K562 (cell line): ENCODE data around the gene ARHGEF33. TPM values are rescaled to one million over a fixed set of nuclear protein-coding genes. Genes with fewer than 3 reads are reported as not detected.
A peak's percentile ranks its signal among the peaks of the same experiment; 100 is the strongest.

ENCODE experiments used
- ATAC-seq: fragments of 200-7000 bp; cut with Tn5 transposase; 3 replicates; pipeline ENCODE4 v1.9.1; 2020; ENCODE audit warnings: moderate library complexity
- BruUV-seq: library from RNA; stranded (reverse); fragments of 400-500 nt; replicated peaks from 2 replicates; lab custom pipeline; 2021; lab: Mats Ljungman, UMichigan
- CTCF ChIA-PET: fragments of 300-600 bp; formaldehyde crosslinking; extraction: SDS; loops from one replicate; lab custom pipeline; 2021; ENCODE audit warnings: low intra/inter-chr PET ratio; lab: Yijun Ruan, JAX
- POLR2A ChIA-PET: fragments of 300-600, 350-650 bp; sonication (Branson Sonifier 250); formaldehyde crosslinking; extraction: SDS; loops from one replicate; lab custom pipeline; 2021; ENCODE audit warnings: antibody characterized with exemption, inconsistent platforms; lab: Yijun Ruan, JAX
- DNase-seq, 4 experiments: peaks; one replicate each; pipeline versions ENCODE4 v3.0.0 to v3.0.0-alpha.2; 2011 to 2018; ENCODE audit warnings: low spot score in 3 of 4, mixed read lengths in 3 of 4; ENCODE audit errors: extremely low read depth in 1 of 4
- FAIRE-seq: peaks from 2 replicates; lab custom pipeline; 2011; peaks lifted over from hg19 to GRCh38; lab: Jason Lieb, UNC
- H2AFZ ChIP-seq: 2 replicates; pipeline ENCODE4 v1.6.0; 2011; ENCODE audit warnings: low read depth, low read length, control low read depth, inconsistent platforms
- H3K27ac ChIP-seq: fragments of 200-600 bp; 3 replicates; pipeline ENCODE4 v1.8.0; 2011; ENCODE audit warnings: low read depth, mild to moderate bottlenecking, control low read depth, inconsistent platforms, low read length, moderate library complexity, mixed read lengths; ENCODE audit errors: extremely low read depth
- H3K27me3 ChIP-seq, 2 experiments: fragments of 300-600 bp in 1 of 2; 2 replicates in 1 of 2; 3 replicates in 1 of 2; pipeline versions ENCODE4 v1.6.0 to v1.8.0; 2011; ENCODE audit warnings: inconsistent platforms in 2 of 2, low read length in 2 of 2, mild to moderate bottlenecking in 1 of 2, mixed read lengths in 1 of 2, moderate library complexity in 1 of 2; ENCODE audit not compliant: control insufficient read depth in 2 of 2, insufficient read depth in 2 of 2
- H3K36me3 ChIP-seq: fragments of 300-600 bp; 3 replicates; pipeline ENCODE4 v1.8.0; 2011; ENCODE audit warnings: mild to moderate bottlenecking, low read length, inconsistent platforms; ENCODE audit not compliant: control insufficient read depth, insufficient read depth
- H3K4me1 ChIP-seq, 2 experiments: fragments of 200-600 bp in 1 of 2; replicated peaks in 1 of 2; 2 replicates in 1 of 2; 3 replicates in 1 of 2; pipeline versions ENCODE4 v1.5.1 to v1.8.0; 2011; ENCODE audit warnings: inconsistent platforms in 2 of 2, low read length in 2 of 2, mild to moderate bottlenecking in 1 of 2, mixed read lengths in 1 of 2, moderate library complexity in 1 of 2; ENCODE audit not compliant: control insufficient read depth in 2 of 2, insufficient read depth in 2 of 2
- H3K4me2 ChIP-seq: 2 replicates; pipeline ENCODE4 v1.6.1; 2011; ENCODE audit warnings: low read length, control low read depth, inconsistent platforms, mixed read lengths; ENCODE audit not compliant: insufficient read depth
- H3K4me3 ChIP-seq: fragments of 200-600 bp; sonication (generic), shearing (Covaris generic); 2 replicates; pipeline ENCODE4 v1.5.1; 2016; ENCODE audit warnings: control low read depth, inconsistent platforms
- H3K79me2 ChIP-seq: fragments of 200-600 bp; 3 replicates; pipeline ENCODE4 v1.8.0; 2011; ENCODE audit warnings: low read length, inconsistent platforms; ENCODE audit not compliant: control insufficient read depth, insufficient read depth
- H3K9ac ChIP-seq, 2 experiments: 2 replicates each; pipeline versions ENCODE4 v1.6.0 to v1.6.1; 2011; ENCODE audit warnings: low read depth in 2 of 2, low read length in 2 of 2, control low read depth in 1 of 2, inconsistent platforms in 1 of 2, mild to moderate bottlenecking in 1 of 2, mixed read lengths in 1 of 2; ENCODE audit not compliant: insufficient read depth in 1 of 2
- H3K9me1 ChIP-seq: one replicate; pipeline ENCODE4 v1.6.0; 2011; ENCODE audit warnings: inconsistent platforms, mild to moderate bottlenecking, low read length, moderate library complexity; ENCODE audit not compliant: control insufficient read depth, insufficient read depth
- H3K9me3 ChIP-seq: replicated peaks from 2 replicates; pipeline ENCODE4 v1.5.1; 2011; ENCODE audit warnings: low read depth, low read length, inconsistent platforms; ENCODE audit not compliant: control insufficient read depth, insufficient read depth
- H4K20me1 ChIP-seq: replicated peaks from 2 replicates; pipeline ENCODE4 v1.6.1; 2011; ENCODE audit warnings: low read length, inconsistent platforms, mixed read lengths; ENCODE audit not compliant: control insufficient read depth, insufficient read depth
- CEBPB ChIP-seq: fragments of 450-650 bp; IDR thresholded peaks from 2 replicates; pipeline ENCODE4 v1.6.1; 2016; ENCODE audit warnings: missing genetic modification characterization, missing compliant biosample characterization
- CEBPG ChIP-seq, 3 experiments: fragments of 200-800 bp in 1 of 3; sonication (Bioruptor generic) in 1 of 3; sonication (generic) in 1 of 3; formaldehyde crosslinking in 1 of 3; IDR thresholded peaks in 2 of 3; conservative IDR thresholded peaks in 1 of 3; 2 replicates each; pipeline versions ENCODE4 v1.6.1 to v1.8.0; 2016 to 2022; ENCODE audit warnings: missing compliant biosample characterization in 2 of 3, missing genetic modification characterization in 2 of 3, mild to moderate bottlenecking in 1 of 3, missing genetic modification reagents in 1 of 3
- IRF9 ChIP-seq: fragments of 450-650 bp; IDR thresholded peaks from 2 replicates; pipeline ENCODE4 v1.6.1; 2016; ENCODE audit warnings: missing biosample characterization, missing genetic modification characterization
- TFAP4 ChIP-seq: sonication (generic); formaldehyde crosslinking; IDR thresholded peaks from 2 replicates; pipeline ENCODE4 v1.8.0; 2022; ENCODE audit warnings: missing genetic modification reagents, mild to moderate bottlenecking, moderate library complexity, borderline replicate concordance
- WGBS: fragments of 100-300 bp; shearing (Covaris generic); methylation state at CpG from one replicate; pipeline ENCODE4 v1.1.6; 2016; ENCODE audit warnings: low coverage, mixed read lengths; ENCODE audit not compliant: insufficient coverage; ENCODE audit errors: missing lambda C conversion rate; 5-methylcytosine and 5-hydroxymethylcytosine counted together
- in situ Hi-C: fragments of 300-500 bp; cut with MboI; formaldehyde crosslinking; loops from 4 replicates; pipeline ENCODE4 v1.15.0; 2018; ENCODE audit warnings: inconsistent platforms, mixed read lengths
- intact Hi-C: fragments of 100-400 bp; cut with micrococcal nuclease; formaldehyde crosslinking; loops from 2 replicates; pipeline ENCODE4 v1.14.2; 2022
- polyA plus RNA-seq, 8 experiments: library from polyadenylated mRNA; depleted of rRNA in 4 of 8; stranded (reverse) in 5 of 8; unstranded in 3 of 8; fragments of >200 nt; fragmentation: Nextera tagmentation in 2 of 8; fragmentation: Illumina TruSeq in 1 of 8; extraction: Ambion mirVana in 2 of 8; extraction: Trizol in 1 of 8; gene quantifications; 2 replicates each; pipeline versions ENCODE4 v1.2.1 to v1.2.3, GENCODE V29; 2011 to 2014; ENCODE audit warnings: inconsistent platforms in 1 of 8, missing spikeins in 1 of 8
- total RNA-seq, 7 experiments: library from RNA; depleted of rRNA in 6 of 7; stranded (reverse); fragments of >200 nt in 6 of 7; fragmentation: Illumina TruSeq in 2 of 7; extraction: Trizol in 2 of 7; gene quantifications; 2 replicates each; pipeline versions ENCODE4 v1.2.1 to v1.2.3, GENCODE V29; 2011 to 2021; ENCODE audit warnings: low replicate concordance in 1 of 7
- TF ChIP-seq, protein P1 (sequence below): conservative IDR thresholded peaks from 2 replicates; pipeline ENCODE4 v1.6.1; 2011; ENCODE audit warnings: low read depth, mild to moderate bottlenecking, low read length; ENCODE audit not compliant: control insufficient read depth

Gene ARHGEF33
- total and polyA plus RNA-seq, 9 of the 15 experiments (the other 6 are each of a cell fraction or from before 2014, with no cell fraction given), result 0.01 to 0.08 (median 0.03) TPM; not detected in 5

DNA sequence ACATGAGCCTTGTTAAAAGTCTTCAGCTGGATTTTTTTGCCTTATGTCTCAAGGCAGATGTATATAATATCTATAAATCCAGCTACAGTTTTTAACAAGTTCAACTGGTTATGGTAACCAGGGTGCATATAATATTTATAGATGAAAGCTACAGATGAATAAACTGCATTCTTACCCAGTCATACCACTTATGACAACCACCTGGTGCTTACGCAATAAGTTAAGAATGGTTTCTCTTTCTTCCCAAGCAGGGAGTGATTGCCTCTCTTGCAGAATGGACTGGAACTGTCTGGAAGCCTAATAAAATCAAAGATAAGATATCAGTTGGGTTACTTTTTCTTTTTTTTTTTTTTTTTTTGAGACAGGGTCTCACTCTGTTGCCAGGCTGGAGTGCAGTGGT lies 33.5 kb upstream of the ARHGEF33 start:
- H4K20me1 ChIP-seq, result no peaks in the 10 kb centered on the region
- ChIA-PET POLR2A (interaction anchor here (0.5 to 1.7 kb wide), 5 partner anchors 9 to 126 kb away, joined by 3 to 4 read pairs (median 3); partner anchors contain the start of gene SRSF7), CTCF (no interaction called here)
- no peaks in the 10 kb centered on the region for H3K27me3 ChIP-seq
- H3K36me3 ChIP-seq, result peaks cover 54% of the 10 kb centered on the region; the same call in 2 of the 3 replicates
- intact Hi-C loops (no loop called here), in situ Hi-C loops (no loop called here)
- WGBS, result 93% methylated on average over 1 of the region's 1 CpG
- TF ChIP-seq IRF9 (0 out of 2 replicates have a peak, but pooled peaks have one; percentile 17), CEBPB (tag) (peak; percentile 85), TFAP4 (no peak), CEBPG (CRISPR knock-in tag; IDR thresholded peaks at IDR 0.05) (peak; percentile 11; the same call in 1 of the 2 replicates), CEBPG (tag; conservative IDR thresholded peaks at IDR 0.05 in 1 of 2, IDR thresholded peaks at IDR 0.05 in 1 of 2) (peak; percentile 51 to 85)
- TF ChIP-seq, protein P1, sequence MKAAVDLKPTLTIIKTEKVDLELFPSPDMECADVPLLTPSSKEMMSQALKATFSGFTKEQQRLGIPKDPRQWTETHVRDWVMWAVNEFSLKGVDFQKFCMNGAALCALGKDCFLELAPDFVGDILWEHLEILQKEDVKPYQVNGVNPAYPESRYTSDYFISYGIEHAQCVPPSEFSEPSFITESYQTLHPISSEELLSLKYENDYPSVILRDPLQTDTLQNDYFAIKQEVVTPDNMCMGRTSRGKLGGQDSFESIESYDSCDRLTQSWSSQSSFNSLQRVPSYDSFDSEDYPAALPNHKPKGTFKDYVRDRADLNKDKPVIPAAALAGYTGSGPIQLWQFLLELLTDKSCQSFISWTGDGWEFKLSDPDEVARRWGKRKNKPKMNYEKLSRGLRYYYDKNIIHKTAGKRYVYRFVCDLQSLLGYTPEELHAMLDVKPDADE, result no peak
- no peaks in the 10 kb centered on the region for H3K9me1 ChIP-seq
- no TSS peak for BruUV-seq
- FAIRE-seq (no peak), ATAC-seq (no peak), DNase-seq (no peak)
- no peak overlapping the region for H2AFZ ChIP-seq
- no peak overlapping the region for H3K9ac ChIP-seq
- H3K79me2 ChIP-seq, result no peaks in the 10 kb centered on the region
- no peaks in the 10 kb centered on the region for H3K9me3 ChIP-seq
- H3K4me2 ChIP-seq, result no peak overlapping the region
- H3K4me1 ChIP-seq, result no peaks in the 10 kb centered on the region
- H3K4me3 ChIP-seq, result no peak overlapping the region
- H3K27ac ChIP-seq, result no peak overlapping the region
